HEK293 (cell line): Measurements from ENCODE around the gene POLD4.

Experiments
- KLF9 ChIP-seq: fragments of 450-650 bp; formaldehyde crosslinking; IDR thresholded peaks from 2 replicates; pipeline ENCODE4 v1.5.1; 2016; ENCODE audit warnings: missing biosample characterization, missing genetic modification characterization, low read depth
- PATZ1 ChIP-seq: fragments of 450-650 bp; formaldehyde crosslinking; IDR thresholded peaks from 2 replicates; pipeline ENCODE4 v1.5.1; 2016; ENCODE audit warnings: missing biosample characterization, missing genetic modification characterization
- PRDM2 ChIP-seq: fragments of 450-650 bp; formaldehyde crosslinking; IDR thresholded peaks from 2 replicates; pipeline ENCODE4 v1.5.1; 2016; ENCODE audit warnings: missing biosample characterization, missing genetic modification characterization, borderline replicate concordance
- SP2 ChIP-seq: fragments of 450-650 bp; formaldehyde crosslinking; IDR thresholded peaks from 2 replicates; pipeline ENCODE4 v1.5.1; 2016; ENCODE audit warnings: missing biosample characterization, missing genetic modification characterization
- SP7 ChIP-seq: fragments of 450-650 bp; formaldehyde crosslinking; IDR thresholded peaks from 2 replicates; pipeline ENCODE4 v1.5.1; 2016; ENCODE audit warnings: missing biosample characterization, missing genetic modification characterization
- TCF7L2 ChIP-seq: IDR thresholded peaks from 2 replicates; pipeline ENCODE4 v1.6.1; 2011; ENCODE audit warnings: low read depth, mild to moderate bottlenecking, inconsistent platforms, low read length, moderate library complexity, borderline replicate concordance
- ZFHX2 ChIP-seq: fragments of 450-650 bp; formaldehyde crosslinking; conservative IDR thresholded peaks from 2 replicates; pipeline ENCODE4 v1.5.1; 2016; ENCODE audit warnings: missing biosample characterization, missing genetic modification characterization
- ZFP3 ChIP-seq: fragments of 450-650 bp; formaldehyde crosslinking; IDR thresholded peaks from 2 replicates; pipeline ENCODE4 v1.5.1; 2016; ENCODE audit warnings: low read depth, missing biosample characterization, missing genetic modification characterization
- ZFP37 ChIP-seq: fragments of 450-650 bp; formaldehyde crosslinking; IDR thresholded peaks from 2 replicates; pipeline ENCODE4 v1.5.1; 2016; ENCODE audit warnings: missing biosample characterization, missing genetic modification characterization
- ZIC2 ChIP-seq: fragments of 450-650 bp; formaldehyde crosslinking; IDR thresholded peaks from 2 replicates; pipeline ENCODE4 v1.5.1; 2016; ENCODE audit warnings: missing biosample characterization, missing genetic modification characterization
- ZNF114 ChIP-seq: fragments of 450-650 bp; formaldehyde crosslinking; IDR thresholded peaks from 2 replicates; pipeline ENCODE4 v1.5.0; 2017; ENCODE audit warnings: missing biosample characterization, missing genetic modification characterization
- ZNF2 ChIP-seq: fragments of 450-650 bp; formaldehyde crosslinking; IDR thresholded peaks from 2 replicates; pipeline ENCODE4 v1.5.1; 2016; ENCODE audit warnings: missing biosample characterization, missing genetic modification characterization
- ZNF221 ChIP-seq: fragments of 450-650 bp; formaldehyde crosslinking; IDR thresholded peaks from 2 replicates; pipeline ENCODE4 v1.5.1; 2017; ENCODE audit warnings: missing biosample characterization, missing genetic modification characterization, borderline replicate concordance
- ZNF350 ChIP-seq: fragments of 450-650 bp; formaldehyde crosslinking; IDR thresholded peaks from 2 replicates; pipeline ENCODE4 v1.5.0; 2017; ENCODE audit warnings: missing biosample characterization, mild to moderate bottlenecking, missing genetic modification characterization
- ZNF398 ChIP-seq: fragments of 450-650 bp; formaldehyde crosslinking; IDR thresholded peaks from 2 replicates; pipeline ENCODE4 v1.5.1; 2017; ENCODE audit warnings: missing biosample characterization, missing genetic modification characterization
- ZNF433 ChIP-seq: fragments of 450-650 bp; formaldehyde crosslinking; IDR thresholded peaks from 2 replicates; pipeline ENCODE4 v1.5.1; 2016; ENCODE audit warnings: missing biosample characterization, missing genetic modification characterization, low read depth
- ZNF596 ChIP-seq: fragments of 450-650 bp; IDR thresholded peaks from 2 replicates; pipeline ENCODE4 v1.5.0; 2018; ENCODE audit warnings: missing biosample characterization, mild to moderate bottlenecking, missing genetic modification characterization, moderate library complexity
- ZNF600 ChIP-seq: fragments of 450-650 bp; formaldehyde crosslinking; IDR thresholded peaks from 2 replicates; pipeline ENCODE4 v1.5.1; 2016; ENCODE audit warnings: missing biosample characterization, missing genetic modification characterization
- ZNF629 ChIP-seq: fragments of 450-650 bp; formaldehyde crosslinking; IDR thresholded peaks from 2 replicates; pipeline ENCODE4 v1.5.1; 2017; ENCODE audit warnings: missing biosample characterization, missing genetic modification characterization
- ZNF645 ChIP-seq: fragments of 450-650 bp; formaldehyde crosslinking; IDR thresholded peaks from 2 replicates; pipeline ENCODE4; 2016; ENCODE audit warnings: missing biosample characterization, missing genetic modification characterization
- ZNF658 ChIP-seq: fragments of 450-650 bp; formaldehyde crosslinking; IDR thresholded peaks from 2 replicates; pipeline ENCODE4; 2016; ENCODE audit warnings: missing biosample characterization, missing genetic modification characterization
- ZNF692 ChIP-seq: fragments of 450-650 bp; formaldehyde crosslinking; IDR thresholded peaks from 2 replicates; pipeline ENCODE4 v1.5.1; 2016; ENCODE audit warnings: missing biosample characterization, missing genetic modification characterization
- ZNF768 ChIP-seq: fragments of 450-650 bp; formaldehyde crosslinking; IDR thresholded peaks from 2 replicates; pipeline ENCODE4 v1.5.1; 2018; ENCODE audit warnings: missing biosample characterization, mild to moderate bottlenecking, missing genetic modification characterization
- ZNF792 ChIP-seq: fragments of 450-650 bp; formaldehyde crosslinking; IDR thresholded peaks from 2 replicates; pipeline ENCODE4 v1.5.1; 2016; ENCODE audit warnings: missing biosample characterization, missing genetic modification characterization

Gene POLD4

GRCh38 chr11:67354075-67355022, 1.0 kb upstream of the POLD4 start (continued):
- TF ChIP-seq KLF9 (tag by site-specific recombination): no peak
- peak; percentile 80 for TF ChIP-seq ZNF629 (tag by site-specific recombination)
- TF ChIP-seq TCF7L2: no peak
- TF ChIP-seq ZNF645 (tag by site-specific recombination): no peak
- TF ChIP-seq ZNF114 (tag by site-specific recombination): no peak
- no peak for TF ChIP-seq ZNF433 (tag by site-specific recombination)
- no peak for TF ChIP-seq PRDM2 (tag by site-specific recombination)
- peak; percentile 49; the same call in 1 of the 2 replicates for TF ChIP-seq SP7 (tag by site-specific recombination)
- no peak for TF ChIP-seq ZNF2 (tag by site-specific recombination)
- no peak for TF ChIP-seq ZNF792 (tag by site-specific recombination)
- TF ChIP-seq ZNF768: no peak
- TF ChIP-seq ZFHX2: peak; percentile 60; the same call in 1 of the 2 replicates
- no peak for TF ChIP-seq ZFP3
- no peak for TF ChIP-seq ZNF350 (tag by site-specific recombination)
- TF ChIP-seq ZNF596 (tag by site-specific recombination): no peak
- no peak for TF ChIP-seq ZNF658 (tag by site-specific recombination)
- no peak for TF ChIP-seq ZFP37
- no peak for TF ChIP-seq ZNF398 (tag by site-specific recombination)
- TF ChIP-seq SP2 (tag by site-specific recombination): peak; percentile 60
- TF ChIP-seq ZNF600 (tag by site-specific recombination): 0 out of 2 replicates have a peak, but pooled peaks have one; percentile 27
- TF ChIP-seq ZNF692 (tag by site-specific recombination): no peak
- no peak for TF ChIP-seq PATZ1
- no peak for TF ChIP-seq ZNF221 (tag by site-specific recombination)
- TF ChIP-seq ZIC2 (tag by site-specific recombination): peak; percentile 70
